ENCODE results near the gene CDC16. TPM values are rescaled to one million over a fixed set of nuclear protein-coding genes. Genes with fewer than 3 reads are reported as not detected.

CDC16 gene
- total and polyA plus RNA-seq, 12 donors = 29.2 to 162 (median 55.2) TPM

GRCh38 chr13:114320065-114320464 lies 85.4 kb downstream of the CDC16 start:
- intact Hi-C loops (cut with DNase I) = no loop called here
- H3K27ac ChIP-seq = no peak overlapping the region
- no peak for DNase-seq
- H3K36me3 ChIP-seq (replicated peaks in 1 of 2) = peaks cover 0 to 35% of the 10 kb centered on the region in 2 donors
- H3K4me1 ChIP-seq (replicated peaks in 1 of 2) = peaks cover 11 to 39% of the 10 kb centered on the region in 2 donors
- TF ChIP-seq POLR2A (IDR thresholded peaks at IDR 0.05) = no peak
- H3K4me3 ChIP-seq = no peak overlapping the region
- no peaks in the 10 kb centered on the region for H3K27me3 ChIP-seq
- no peaks in the 10 kb centered on the region for H3K9me3 ChIP-seq (replicated peaks in 1 of 3)

DNA sequence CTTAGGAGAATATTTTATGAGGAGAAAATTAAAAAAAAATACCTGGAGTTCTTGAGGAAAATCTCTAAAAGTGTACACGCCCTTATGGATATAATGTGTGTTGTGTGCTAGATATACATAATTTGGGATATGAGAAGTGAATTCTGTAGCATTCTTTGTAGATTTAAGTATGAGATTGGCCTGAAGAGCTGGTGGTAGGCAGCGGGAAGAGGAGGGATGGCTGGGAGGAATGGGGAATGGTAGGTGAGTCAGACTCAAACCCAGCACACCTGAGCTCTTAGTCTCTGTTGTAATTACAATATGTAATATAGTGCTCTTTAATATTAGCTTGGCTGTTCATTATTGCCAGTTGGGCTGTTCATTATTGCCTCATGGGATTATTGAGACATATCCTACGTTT lies 86.6 kb downstream of the CDC16 start:
- peaks cover 0 to 35% of the 10 kb centered on the region in 2 donors for H3K36me3 ChIP-seq (replicated peaks in 1 of 2)

More for the DNA sequence above, 86.6 kb downstream of the CDC16 start:
- H3K27ac ChIP-seq = no peak overlapping the region
- no peaks in the 10 kb centered on the region for H3K9me3 ChIP-seq (replicated peaks in 1 of 3)
- H3K4me1 ChIP-seq (replicated peaks in 1 of 2) = peaks cover 0 to 27% of the 10 kb centered on the region in 2 donors
- DNase-seq = no peak
- WGBS, 4 donors = 88 to 97% (median 92%) methylated on average over 3 of the region's 3 CpGs
- TF ChIP-seq, protein P1, sequence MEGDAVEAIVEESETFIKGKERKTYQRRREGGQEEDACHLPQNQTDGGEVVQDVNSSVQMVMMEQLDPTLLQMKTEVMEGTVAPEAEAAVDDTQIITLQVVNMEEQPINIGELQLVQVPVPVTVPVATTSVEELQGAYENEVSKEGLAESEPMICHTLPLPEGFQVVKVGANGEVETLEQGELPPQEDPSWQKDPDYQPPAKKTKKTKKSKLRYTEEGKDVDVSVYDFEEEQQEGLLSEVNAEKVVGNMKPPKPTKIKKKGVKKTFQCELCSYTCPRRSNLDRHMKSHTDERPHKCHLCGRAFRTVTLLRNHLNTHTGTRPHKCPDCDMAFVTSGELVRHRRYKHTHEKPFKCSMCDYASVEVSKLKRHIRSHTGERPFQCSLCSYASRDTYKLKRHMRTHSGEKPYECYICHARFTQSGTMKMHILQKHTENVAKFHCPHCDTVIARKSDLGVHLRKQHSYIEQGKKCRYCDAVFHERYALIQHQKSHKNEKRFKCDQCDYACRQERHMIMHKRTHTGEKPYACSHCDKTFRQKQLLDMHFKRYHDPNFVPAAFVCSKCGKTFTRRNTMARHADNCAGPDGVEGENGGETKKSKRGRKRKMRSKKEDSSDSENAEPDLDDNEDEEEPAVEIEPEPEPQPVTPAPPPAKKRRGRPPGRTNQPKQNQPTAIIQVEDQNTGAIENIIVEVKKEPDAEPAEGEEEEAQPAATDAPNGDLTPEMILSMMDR (IDR thresholded peaks at IDR 0.05) = no peak
- TF ChIP-seq POLR2A (IDR thresholded peaks at IDR 0.05) = no peak
- H3K27me3 ChIP-seq = no peaks in the 10 kb centered on the region
- H3K4me3 ChIP-seq = no peak overlapping the region
- intact Hi-C loops (cut with DNase I) = no loop called here

Small RNA genes within 50 kb of the gene (microRNA-seq; reads per million reads assigned to microRNA genes)
- 0 reads per million in 3 donors for gene MIR4502
- gene MIR548AR = 0 reads per million in 3 donors

Small RNA genes within 50 kb of the gene (small RNA-seq; reads per million reads assigned to genes)
- gene MIR4502 (0 reads per million in 2 donors), gene MIR548AR (0 reads per million in 2 donors)

Other genes starting within 250 kb of the CDC16 start
- 10 to 100 TPM in 2 of 9 donors, 1 to 10 TPM in 7; 2.2 to 11.7 (median 8.0) TPM for gene RASA3, start 102.3 kb upstream of the CDC16 start, total RNA-seq
- gene RASA3, start 102.3 kb upstream of the CDC16 start, polyA plus RNA-seq = 1 to 10 TPM; 2.9 to 8.2 (median 5.4) TPM
- not detected for gene CFAP97D2, start 55.6 kb upstream of the CDC16 start, total RNA-seq
- gene CFAP97D2, start 55.6 kb upstream of the CDC16 start, polyA plus RNA-seq = not detected
- gene UPF3A, start 46.7 kb downstream of the CDC16 start, total RNA-seq = 10 to 100 TPM; 27.5 to 63.6 (median 38.6) TPM
- gene UPF3A, start 46.7 kb downstream of the CDC16 start, polyA plus RNA-seq = 100 to 1,000 TPM in 1 of 3 donors, 10 to 100 TPM in 2; 47.5 to 130 (median 78.6) TPM
- 10 to 100 TPM in 7 of 9 donors, 1 to 10 TPM in 2; 7.3 to 23.9 (median 19.8) TPM for gene CHAMP1, start 79.6 kb downstream of the CDC16 start, total RNA-seq
- 10 to 100 TPM in 1 of 3 donors, 1 to 10 TPM in 2; 3.8 to 22.8 (median 4.2) TPM for gene CHAMP1, start 79.6 kb downstream of the CDC16 start, polyA plus RNA-seq

Data from adrenal gland (tissue), 12 donors.